HTR-8/SVneo (cell line): ENCODE results near the gene PTBP1.
"Not testable (repeated sequence)": the region's sequence is repeated elsewhere in the genome, so short reads cannot be mapped to it uniquely, and the experiment has no call there.

Experiments used
- DNase-seq: peaks from one replicate; pipeline ENCODE4 v3.0.0; 2011; ENCODE audit warnings: low spot score, mixed read lengths; ENCODE audit not compliant: insufficient read length
- FAIRE-seq: peaks from 2 replicates; lab custom pipeline; 2011; peaks lifted over from hg19 to GRCh38; lab: Jason Lieb, UNC

Gene PTBP1

DNA sequence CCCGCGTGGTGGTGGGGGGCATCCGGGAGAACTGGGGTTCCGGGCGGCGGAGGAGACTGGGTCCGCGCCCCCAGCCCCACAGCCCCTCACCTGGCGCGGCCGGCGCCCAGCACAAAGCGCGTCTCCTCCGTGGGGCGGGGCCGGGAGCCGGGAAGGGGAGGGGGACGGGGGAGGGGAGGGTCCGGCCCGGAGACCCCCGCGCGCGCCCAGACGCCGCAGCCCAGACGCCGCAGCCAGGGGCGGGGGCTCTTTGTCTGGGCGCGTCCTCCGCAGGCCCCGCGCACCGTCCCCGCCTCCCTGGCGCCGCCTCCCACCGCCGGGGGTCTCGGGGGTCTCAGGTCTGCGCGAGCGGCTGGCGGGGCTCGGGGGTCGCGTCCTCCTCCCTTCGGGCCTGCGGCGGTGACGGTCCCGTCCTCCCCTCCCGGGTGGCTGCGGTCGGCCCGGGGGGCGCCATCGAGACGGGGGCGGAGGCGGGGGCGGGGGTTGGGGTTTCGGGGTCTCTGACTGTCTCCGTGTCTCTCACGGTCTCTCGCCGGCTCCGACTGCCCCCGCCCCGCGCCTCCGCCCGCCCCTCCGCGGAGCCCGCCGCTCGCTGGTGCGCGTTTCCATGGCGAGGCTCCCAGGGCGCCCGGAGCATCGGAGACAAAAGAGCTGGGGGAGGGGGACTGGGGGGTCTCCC is 24.7 kb downstream of the PTBP1 start, which contains the start of gene PLPPR3:
Gene PLPPR3, minus strand, starts transcription at position 131 of the 679 bp plus-strand sequence. CDS start 396 bp downstream, outside the sequence.
- DNase-seq: no peak

DNA sequence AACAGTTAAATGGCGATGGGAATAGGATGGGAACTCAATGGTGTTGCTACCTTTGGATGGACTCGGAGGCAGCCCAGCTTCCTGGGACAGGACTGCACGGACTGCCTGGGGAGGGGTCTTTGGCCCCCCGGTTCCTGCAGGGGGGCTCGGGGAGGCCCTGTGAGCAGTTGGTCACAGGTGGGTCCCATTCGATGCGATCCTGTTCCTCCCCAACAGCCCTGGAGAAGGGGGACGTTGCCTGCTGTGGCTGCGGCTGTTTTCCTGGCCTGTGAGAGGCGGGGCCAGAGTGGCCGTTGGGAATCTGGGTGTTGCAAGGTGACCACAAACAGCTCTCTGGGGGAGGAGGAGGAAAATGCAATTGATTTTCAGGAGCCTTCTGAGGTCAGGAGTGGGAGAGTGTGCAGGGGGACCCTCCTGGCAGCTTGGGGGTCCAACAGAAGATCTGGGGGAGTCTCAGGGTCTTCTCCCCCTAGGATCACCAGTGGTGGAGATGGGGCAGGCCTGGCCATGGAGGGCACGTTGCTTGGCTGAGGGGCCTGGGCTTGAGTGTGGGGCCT is 26.4 kb downstream of the PTBP1 start:
- no peak for FAIRE-seq
- DNase-seq: peak; percentile 60

More for the DNA sequence above, 24.7 kb downstream of the PTBP1 start, which contains the start of gene PLPPR3:
- no peak for FAIRE-seq

DNA sequence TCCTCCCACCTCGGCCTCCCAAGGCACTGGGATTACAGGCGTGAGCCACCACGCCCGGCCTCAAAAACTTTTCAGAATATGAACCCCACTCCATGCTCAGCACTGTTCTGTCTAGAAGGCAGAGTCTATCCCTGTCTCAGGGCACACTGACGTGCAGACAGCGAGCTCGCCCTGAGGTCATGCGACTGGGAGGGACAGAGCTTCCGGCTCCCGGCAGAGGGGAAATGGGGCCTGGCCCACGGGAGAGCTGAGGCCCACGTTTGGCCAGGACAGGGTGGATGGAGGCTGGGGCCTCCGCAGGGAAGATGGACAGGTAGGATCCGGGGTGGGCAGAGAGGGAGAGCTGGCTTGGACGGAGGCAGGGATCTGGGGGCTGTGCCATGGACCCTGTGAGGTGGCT is 27.6 kb downstream of the PTBP1 start:
- no peak for FAIRE-seq
- no peak for DNase-seq

DNA sequence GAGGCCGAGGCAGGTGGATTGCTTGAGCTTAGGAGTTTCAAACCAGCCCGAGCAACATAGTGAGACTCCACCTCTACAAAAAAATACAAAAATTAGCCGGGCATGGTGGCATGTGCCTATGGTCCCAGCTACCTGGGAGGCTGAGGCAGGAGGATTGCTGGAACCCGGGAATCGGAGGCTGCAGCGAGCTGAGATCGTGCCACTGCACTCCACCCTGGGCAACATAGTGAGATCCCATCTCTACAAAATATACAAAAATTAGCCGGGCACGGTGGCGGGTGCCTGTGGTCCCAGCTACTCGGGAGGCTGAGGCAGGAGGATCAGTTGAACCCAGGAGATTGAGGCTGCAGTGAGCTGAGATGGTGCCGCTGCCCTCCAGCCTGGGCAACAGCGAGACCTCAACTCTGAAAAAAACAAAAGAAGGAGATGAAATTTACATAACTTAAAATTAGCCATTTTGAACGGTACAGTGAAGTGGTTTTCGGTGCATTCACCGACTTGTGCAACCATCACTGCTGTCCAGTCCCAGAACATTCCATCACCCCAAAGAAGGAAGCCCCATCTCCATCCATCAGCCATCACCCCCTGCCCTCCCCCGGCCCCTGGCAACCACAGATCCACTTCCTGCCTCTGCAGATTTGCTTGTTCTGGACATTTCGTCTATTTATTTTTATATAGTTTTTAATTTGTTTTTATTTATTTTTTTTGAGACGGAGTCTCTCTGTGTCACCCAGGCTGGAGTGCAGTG is 28.8 kb downstream of the PTBP1 start:
- FAIRE-seq: no peak

DNA sequence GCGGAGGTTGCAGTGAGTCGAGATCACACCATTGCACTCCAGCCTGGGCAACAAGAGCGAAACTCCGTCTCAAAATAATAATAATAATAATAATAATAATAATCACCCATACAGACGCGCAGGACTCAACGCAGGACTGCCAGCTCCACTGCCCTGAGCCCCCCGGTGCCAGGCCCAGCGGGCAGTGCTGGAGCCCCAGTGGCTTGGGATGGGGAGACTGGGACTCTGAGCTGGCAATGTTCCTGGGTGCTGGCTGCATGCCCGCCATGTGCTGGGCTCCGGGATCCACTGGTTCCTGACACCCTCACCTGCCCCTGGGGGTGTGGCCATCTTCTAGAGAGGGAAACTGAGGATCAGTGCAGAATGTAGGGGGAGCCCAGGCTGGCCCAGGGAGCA is 30.1 kb downstream of the PTBP1 start:
- DNase-seq (no peak), FAIRE-seq (no peak)

More for the DNA sequence above, 28.8 kb downstream of the PTBP1 start:
- DNase-seq: no peak

DNA sequence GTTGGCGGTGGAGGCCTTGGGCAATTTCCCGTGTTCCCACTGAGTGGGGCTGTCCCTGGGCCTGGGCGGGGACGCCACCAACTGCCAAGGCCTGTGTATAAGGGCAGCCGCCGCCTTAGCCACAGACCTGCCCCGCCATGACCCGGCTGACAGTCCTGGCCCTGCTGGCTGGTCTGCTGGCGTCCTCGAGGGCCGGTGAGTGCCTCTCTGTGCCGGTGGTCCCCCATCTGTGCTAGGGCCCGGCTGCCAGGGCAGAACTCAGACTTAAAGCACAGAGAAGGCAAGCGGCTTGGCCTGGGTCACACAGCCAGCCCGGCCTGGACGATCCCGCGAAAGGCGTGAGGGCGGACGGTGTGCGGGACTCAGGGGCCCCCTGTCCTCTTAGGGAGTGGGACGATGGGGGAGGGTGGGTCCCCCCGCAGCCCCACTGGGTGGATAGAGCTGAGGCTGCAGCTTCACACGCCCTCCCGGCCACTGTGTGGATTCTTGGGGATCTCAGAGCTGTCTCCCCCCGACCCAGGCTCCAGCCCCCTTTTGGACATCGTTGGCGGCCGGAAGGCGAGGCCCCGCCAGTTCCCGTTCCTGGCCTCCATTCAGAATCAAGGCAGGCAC is 30.6 kb downstream of the PTBP1 start, which contains the start of gene AZU1:
Gene AZU1, plus strand, starts transcription at position 128 of the 612 bp plus-strand sequence. Its CDS starts 10 bp downstream, at position 138.
- FAIRE-seq (no peak), DNase-seq (no peak)

DNA sequence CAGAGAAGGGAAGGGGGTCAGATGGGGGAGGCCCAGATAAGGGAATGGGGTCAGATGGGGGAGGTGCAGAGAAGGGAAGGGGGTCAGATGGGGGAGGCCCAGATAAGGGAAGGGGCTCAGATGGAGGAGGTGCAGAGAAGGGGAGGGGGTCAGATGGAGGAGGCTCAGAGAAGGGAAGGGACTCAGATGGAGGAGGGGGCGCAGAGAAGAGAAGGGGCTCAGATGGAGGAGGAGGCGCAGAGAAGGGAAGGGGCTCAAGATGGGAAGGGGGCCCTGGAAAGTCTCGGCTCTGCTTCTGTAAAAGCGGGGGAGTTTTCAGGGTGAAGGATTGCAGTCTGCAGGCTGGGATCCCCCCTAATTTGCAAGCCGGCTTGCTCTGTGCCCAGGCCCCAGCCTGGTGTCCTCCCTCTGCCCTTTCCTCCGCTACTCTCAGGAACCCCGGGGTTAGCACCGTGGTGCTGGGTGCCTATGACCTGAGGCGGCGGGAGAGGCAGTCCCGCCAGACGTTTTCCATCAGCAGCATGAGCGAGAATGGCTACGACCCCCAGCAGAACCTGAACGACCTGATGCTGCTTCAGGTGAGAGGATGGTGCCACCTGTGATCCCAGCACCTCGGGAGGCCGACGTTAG is 32.0 kb downstream of the PTBP1 start:
- no peak for DNase-seq
- FAIRE-seq: no peak

DNA sequence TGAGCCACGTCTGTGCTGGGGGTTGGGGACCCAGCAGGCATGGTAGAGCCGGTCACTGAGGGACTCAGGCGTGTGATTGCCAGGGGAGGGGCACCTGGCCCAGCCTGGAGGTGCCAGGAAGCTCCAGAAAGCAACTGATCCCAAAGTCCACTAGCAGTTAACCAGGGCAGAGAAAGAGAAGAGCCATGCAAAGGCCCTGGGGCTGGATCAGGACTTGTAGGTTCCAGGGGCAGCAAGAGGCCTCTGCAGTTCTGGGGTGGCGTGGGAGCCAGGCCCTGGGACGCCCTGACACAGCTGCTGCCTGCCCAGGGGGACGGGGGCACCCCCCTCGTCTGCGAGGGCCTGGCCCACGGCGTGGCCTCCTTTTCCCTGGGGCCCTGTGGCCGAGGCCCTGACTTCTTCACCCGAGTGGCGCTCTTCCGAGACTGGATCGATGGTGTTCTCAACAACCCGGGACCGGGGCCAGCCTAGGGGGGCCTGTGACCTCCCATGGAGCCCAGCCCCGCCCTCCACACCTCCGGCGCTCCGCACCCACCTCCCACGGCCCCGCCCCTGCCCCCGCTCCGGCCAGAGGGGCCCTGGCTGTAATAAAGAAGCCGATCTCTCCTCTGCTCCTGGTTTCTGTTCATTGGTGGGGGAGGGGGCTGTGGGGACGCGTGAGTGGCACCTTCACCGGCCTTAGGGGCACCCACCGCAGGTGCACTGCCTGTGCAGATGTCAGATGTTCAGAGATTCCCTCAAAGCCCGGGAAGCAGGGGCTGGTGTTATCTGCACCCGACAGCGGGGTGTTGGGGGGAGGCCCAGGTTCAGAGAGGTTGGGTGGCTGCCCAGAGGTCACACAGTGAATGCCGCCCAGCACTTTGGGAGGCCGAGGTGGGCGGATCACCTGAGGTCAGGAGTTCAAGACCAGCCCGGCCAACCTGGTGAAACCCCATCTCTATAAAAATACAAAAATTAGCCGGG is 34.4 kb downstream of the PTBP1 start:
- DNase-seq (no peak), FAIRE-seq (no peak)

DNA sequence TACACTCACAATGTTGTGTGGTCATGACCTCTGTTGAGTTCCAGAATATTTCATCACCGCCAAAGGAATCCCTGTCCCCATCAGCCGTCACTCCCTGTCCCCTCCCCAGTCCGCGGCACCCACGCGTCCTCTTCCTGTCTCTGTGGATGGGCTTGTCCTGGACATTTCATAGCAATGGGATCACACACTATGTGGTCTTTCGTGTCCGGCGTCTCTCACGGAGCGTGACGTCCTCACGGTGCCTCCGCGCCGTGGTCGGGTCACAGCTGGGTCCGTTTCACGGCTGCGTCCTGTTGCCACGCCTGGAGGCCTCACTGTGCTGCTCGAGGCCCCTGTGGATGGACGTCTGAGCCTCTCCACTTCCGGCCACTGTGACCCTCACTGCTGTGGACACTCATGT is 37.0 kb downstream of the PTBP1 start:
- FAIRE-seq: no peak
- DNase-seq: no peak

DNA sequence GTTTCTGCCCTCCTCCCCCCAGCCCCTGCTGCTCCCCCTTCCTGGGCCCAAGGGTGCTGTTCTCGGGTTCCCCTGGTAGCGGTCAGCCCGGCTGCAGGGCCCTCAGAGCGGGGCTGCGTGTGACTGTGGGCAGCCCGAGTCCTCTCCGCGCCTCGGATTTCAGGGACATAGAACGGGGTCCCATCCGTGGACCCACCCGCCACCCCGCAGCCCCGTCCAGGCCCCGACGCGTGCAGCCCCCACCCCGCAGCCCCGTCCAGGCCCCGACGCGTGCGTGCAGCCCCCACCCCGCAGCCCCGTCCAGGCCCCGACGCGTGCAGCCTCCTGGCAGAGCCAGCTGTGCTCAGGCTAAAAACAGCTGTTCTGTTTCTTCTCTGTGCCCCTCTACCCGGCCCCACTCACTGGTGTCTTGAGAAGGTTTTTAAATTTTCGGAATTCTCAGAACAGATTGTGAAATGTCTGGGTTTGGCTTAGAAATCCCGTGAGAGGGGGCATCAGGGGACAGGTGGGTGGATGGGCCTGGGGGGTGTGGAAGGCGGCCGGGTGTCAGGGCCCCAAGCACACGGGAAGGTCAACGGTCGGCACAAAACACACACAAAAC is 38.1 kb downstream of the PTBP1 start:
- DNase-seq: no peak
- FAIRE-seq: no peak

DNA sequence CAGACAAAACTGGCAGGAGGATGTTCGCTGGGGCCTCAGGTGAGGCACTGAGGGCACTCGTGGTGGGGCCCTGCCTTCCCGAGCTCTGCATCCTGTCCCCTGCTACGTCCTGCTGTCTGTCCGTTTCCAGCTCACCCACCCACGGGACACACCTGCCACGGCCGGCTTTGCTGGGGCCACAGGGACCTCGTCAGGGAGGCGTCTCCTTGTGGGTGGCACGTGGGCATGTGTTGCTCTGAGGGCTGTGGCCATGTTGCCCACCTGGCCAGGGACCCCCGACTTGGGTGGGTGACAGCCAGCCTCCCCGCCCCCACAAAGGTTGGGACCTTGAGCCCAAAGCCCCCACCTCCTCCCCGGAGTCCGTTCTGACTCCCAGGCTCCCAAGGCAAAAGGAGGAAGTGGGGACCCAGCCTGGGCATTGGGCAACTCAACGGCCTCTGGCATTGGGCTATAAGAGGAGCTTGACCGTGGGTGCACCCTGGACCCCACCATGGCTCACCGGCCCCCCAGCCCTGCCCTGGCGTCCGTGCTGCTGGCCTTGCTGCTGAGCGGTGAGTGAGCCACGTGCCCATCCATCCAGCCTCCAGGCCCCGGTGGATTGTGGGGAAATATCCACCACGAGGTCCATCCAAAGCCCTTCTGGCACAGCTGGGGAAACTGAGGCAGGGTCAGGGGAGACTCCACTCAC is 43.4 kb downstream of the PTBP1 start, which contains the start of gene PRTN3:
Gene PRTN3, plus strand, starts transcription at position 481 of the 688 bp plus-strand sequence. Its CDS starts 10 bp downstream, at position 491.
- DNase-seq (no peak), FAIRE-seq (no peak)

DNA sequence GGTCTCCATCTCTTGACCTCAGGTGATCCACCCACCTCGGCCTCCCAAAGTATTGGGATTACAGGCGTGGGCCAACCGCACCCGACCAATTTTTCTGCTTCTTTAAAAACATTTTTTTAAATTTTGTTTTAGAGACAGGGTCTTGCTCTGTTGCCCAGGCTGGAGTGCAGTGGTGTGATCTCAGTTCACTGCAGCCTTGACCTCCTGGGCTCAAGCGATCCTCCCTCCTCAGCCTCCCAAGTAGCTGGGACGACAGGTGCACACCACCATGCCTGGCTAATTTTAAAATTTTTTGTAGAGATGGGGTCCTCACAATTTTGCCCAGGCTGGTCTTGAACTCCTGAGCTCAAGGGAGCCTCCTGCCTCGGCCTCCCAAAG is 45.5 kb downstream of the PTBP1 start:
- not testable (repeated sequence) for DNase-seq, FAIRE-seq

DNA sequence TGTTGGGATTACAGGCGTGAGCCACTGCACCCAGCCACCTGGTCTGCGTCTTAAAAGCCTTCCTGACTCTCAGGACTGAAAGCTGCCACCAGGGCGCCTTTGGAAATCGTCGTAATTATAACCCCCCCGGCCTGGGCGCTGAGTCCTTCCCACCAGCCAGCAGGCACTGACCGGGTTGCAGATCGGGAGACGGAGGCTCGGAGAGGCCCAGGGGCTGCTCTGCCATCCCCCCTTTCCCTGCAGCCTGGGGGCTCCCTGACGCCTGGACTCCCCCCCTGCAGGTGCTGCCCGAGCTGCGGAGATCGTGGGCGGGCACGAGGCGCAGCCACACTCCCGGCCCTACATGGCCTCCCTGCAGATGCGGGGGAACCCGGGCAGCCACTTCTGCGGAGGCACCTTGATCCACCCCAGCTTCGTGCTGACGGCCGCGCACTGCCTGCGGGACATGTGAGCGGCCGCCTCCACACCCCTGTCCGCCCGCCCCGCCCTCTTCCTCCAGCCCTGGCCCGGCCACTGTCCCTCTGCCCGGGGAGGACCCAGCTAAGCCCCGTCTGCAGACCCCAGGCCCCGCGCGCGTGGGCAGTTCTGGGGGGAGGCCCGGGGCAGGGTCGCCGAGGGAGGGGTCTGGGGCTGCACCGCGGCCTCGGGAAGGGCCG is 46.1 kb downstream of the PTBP1 start:
- no peak for DNase-seq

DNA sequence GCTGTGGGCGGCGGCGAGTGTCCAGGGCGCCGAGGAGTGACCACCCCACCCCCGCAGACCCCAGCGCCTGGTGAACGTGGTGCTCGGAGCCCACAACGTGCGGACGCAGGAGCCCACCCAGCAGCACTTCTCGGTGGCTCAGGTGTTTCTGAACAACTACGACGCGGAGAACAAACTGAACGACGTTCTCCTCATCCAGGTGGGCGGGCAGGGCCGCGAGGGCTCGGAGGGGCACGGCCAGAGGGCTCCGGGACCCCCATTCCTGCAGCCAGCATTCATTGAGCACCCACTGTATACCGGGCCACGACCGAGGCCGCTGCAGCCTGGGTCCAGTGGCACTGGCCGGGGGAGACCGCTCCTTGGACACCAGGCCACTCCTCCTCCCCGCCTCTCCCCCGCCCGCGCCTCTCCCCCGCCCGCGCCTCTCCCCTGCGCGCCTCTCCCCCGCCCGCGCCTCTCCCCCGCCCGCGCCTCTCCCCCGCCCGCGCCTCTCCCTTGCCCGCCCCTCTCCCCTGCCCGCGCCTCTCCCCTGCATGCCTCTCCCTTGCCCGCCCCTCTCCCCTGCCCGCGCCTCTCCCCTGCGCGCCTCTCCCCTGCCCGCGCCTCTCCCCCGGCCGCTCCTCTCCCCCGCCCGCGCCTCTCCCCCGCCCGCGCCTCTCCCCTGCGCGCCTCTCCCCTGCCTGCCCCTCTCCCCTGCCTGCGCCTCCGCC is 46.7 kb downstream of the PTBP1 start:
- no peak for FAIRE-seq
- DNase-seq: no peak

More for the DNA sequence above, 46.1 kb downstream of the PTBP1 start:
- FAIRE-seq: no peak

DNA sequence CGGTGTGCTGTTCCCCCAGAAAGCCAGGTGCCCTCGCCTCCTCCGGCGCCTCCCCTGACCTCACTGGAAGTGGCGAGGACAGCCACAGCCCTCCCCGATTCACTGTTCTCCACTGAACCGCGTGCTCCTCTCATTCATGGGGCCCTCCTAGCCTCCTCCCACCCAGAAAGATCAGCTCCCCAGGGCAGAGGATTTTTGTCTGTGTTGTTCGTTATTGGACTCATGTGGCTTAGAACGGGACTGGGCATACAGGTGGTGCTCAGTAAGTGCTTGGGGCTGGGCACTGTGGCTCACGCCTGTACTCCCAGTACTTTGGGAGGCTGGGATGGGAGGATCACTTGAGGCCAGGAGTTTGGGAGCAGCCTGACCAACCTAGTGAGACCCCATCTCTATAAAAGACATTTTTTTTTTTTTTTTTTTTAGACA is 47.3 kb downstream of the PTBP1 start:
- FAIRE-seq (no peak), DNase-seq (no peak)

DNA sequence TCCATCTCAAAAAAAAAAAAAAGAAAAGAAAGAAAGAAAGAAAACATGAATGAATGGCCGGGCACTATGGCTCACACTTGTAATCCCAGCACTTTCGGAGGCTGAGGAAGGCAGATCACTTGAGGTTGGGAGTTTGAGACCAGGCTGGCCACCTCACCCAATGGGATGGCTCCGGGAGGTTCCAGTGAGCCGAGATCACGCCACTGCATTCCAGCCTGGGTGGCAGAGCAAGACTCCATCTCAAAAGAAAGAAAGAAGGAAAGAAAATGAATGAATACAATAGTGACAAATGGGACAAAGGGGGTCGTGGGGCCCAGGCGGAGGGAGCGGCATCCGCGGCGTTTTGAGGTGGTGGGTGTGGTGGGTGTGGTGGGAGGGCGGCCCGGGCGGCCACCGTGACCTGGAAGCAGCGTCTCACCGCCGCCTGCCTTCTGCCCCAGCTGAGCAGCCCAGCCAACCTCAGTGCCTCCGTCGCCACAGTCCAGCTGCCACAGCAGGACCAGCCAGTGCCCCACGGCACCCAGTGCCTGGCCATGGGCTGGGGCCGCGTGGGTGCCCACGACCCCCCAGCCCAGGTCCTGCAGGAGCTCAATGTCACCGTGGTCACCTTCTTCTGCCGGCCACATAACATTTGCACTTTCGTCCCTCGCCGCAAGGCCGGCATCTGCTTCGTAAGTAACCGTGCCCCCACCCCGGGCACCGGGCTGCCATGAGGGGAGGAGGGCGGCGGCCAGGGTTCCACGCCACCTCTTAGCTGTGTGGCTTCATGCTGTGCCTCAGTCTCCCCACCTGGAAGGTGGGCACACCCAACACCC is 48.7 kb downstream of the PTBP1 start:
- DNase-seq: no peak
- FAIRE-seq: no peak
